ENCODE data around the gene TDRD7.

Gene TDRD7

DNA sequence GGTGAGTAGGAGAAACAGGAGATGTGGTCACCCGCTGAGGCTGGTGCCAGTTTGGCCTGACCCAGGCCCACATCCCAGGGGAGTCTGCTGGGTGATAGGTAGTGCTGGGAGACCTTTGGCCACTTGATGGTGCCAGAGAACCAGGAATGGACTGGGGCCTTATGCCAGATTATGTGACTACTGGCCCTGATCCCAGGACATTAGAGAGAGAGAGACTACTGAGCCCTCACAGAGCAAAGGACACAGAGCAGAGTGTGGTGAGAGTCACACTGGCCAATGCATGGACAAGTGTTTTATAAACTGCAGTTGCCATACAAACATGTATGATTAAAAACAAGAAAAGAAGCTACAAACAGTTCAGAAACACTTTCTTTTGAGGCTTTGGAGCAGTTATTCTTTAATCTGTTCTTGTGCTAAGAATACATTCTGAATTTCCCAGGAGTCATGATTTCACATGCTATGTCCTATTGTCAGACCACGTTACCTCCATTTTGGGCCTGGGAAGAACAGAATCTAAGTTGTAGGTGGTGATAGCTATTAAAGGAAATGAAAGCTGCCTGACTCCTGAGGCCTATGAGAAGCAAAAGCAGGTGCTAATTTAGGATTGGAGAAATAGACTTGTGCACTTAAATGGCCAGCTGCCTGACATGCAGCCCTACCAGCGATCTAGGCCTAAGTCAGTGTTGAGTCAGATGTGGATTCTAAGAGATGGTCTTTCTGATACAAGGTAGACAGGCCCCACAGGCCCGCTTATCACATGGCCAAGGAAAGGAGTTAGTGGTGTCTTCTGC is 57.0 kb downstream of the TDRD7 start:
- no peak overlapping the region for H3K4me2 ChIP-seq (ENCODE audit: low read length)

DNA sequence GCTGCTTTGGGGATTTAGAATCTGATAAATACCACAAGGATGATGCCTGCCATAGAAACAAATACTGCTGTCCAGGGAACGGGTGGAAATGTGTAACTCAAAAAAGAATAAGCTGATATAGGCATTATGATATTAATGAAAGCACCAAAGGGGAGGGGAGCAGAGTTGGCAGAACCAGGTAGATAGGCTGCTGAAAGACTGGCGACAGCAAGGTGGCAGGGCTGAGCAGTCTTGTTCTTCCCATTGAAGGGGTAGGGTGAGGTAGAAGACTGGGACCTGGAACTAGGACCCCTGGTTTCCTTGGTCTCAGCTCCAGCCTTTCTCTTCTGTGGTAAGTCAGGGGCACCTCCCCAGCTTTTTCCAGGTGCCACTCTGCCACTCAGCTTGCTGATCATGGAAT is 58.2 kb downstream of the TDRD7 start:
- no peaks in the 10 kb centered on the region for H3K4me1 ChIP-seq (ENCODE audit: insufficient read depth, low read length, severe bottlenecking)
- H2AFZ ChIP-seq (ENCODE audit: low read length), result no peak overlapping the region
- no peaks in the 10 kb centered on the region for H3K9me3 ChIP-seq (ENCODE audit: low read length)
- H3K9me2 ChIP-seq (ENCODE audit: low read depth, low read length), result no peaks in the 10 kb centered on the region
- no peaks in the 10 kb centered on the region; the same call in 1 of the 2 replicates for H4K20me1 ChIP-seq (ENCODE audit: insufficient read depth, low read length)
- no peak for TF ChIP-seq EZH2 (IDR thresholded peaks at IDR 0.05; ENCODE audit: borderline replicate concordance, low read length)
- TF ChIP-seq, protein P1, sequence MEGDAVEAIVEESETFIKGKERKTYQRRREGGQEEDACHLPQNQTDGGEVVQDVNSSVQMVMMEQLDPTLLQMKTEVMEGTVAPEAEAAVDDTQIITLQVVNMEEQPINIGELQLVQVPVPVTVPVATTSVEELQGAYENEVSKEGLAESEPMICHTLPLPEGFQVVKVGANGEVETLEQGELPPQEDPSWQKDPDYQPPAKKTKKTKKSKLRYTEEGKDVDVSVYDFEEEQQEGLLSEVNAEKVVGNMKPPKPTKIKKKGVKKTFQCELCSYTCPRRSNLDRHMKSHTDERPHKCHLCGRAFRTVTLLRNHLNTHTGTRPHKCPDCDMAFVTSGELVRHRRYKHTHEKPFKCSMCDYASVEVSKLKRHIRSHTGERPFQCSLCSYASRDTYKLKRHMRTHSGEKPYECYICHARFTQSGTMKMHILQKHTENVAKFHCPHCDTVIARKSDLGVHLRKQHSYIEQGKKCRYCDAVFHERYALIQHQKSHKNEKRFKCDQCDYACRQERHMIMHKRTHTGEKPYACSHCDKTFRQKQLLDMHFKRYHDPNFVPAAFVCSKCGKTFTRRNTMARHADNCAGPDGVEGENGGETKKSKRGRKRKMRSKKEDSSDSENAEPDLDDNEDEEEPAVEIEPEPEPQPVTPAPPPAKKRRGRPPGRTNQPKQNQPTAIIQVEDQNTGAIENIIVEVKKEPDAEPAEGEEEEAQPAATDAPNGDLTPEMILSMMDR (IDR thresholded peaks at IDR 0.05; ENCODE audit: low read length), result peak; percentile 50
- H3K27ac ChIP-seq (ENCODE audit: low read depth, low read length, poor library complexity, severe bottlenecking), result no peak overlapping the region
- no peaks in the 10 kb centered on the region for H3K36me3 ChIP-seq (ENCODE audit: insufficient read depth, low read length)
- no peak overlapping the region for H3K4me2 ChIP-seq (ENCODE audit: low read length)
- no peak overlapping the region for H3K4me3 ChIP-seq (ENCODE audit: low read depth, low read length, poor library complexity, severe bottlenecking)
- no peaks in the 10 kb centered on the region for H3K27me3 ChIP-seq (ENCODE audit: insufficient read depth, low read length)
- H3F3A ChIP-seq (ENCODE audit: insufficient read depth, low read length), result no peaks in the 10 kb centered on the region
- no peaks in the 10 kb centered on the region for H3K79me2 ChIP-seq (ENCODE audit: insufficient read depth, low read length)
- no peak overlapping the region for H3K9ac ChIP-seq (ENCODE audit: low read length)

More for the DNA sequence above, 57.0 kb downstream of the TDRD7 start:
- Histone ChIP-seq H3K27me3 (ENCODE audit: insufficient read depth, low read length) (no peaks in the 10 kb centered on the region), H3K9ac (ENCODE audit: low read length) (no peak overlapping the region), H3F3A (ENCODE audit: insufficient read depth, low read length) (no peaks in the 10 kb centered on the region), H3K79me2 (ENCODE audit: insufficient read depth, low read length) (no peaks in the 10 kb centered on the region), H3K9me3 (ENCODE audit: low read length) (no peaks in the 10 kb centered on the region), H3K9me2 (ENCODE audit: low read depth, low read length) (no peaks in the 10 kb centered on the region), H4K20me1 (ENCODE audit: insufficient read depth, low read length) (no peaks in the 10 kb centered on the region; the same call in 1 of the 2 replicates), H2AFZ (ENCODE audit: low read length) (no peak overlapping the region), H3K36me3 (ENCODE audit: insufficient read depth, low read length) (no peaks in the 10 kb centered on the region), H3K4me3 (ENCODE audit: low read depth, low read length, poor library complexity, severe bottlenecking) (no peak overlapping the region), H3K4me1 (ENCODE audit: insufficient read depth, low read length, severe bottlenecking) (no peaks in the 10 kb centered on the region), H3K27ac (ENCODE audit: low read depth, low read length, poor library complexity, severe bottlenecking) (no peak overlapping the region)
- TF ChIP-seq, protein P1 (IDR thresholded peaks at IDR 0.05; ENCODE audit: low read length), result peak; percentile 80
- no peak for TF ChIP-seq EZH2 (IDR thresholded peaks at IDR 0.05; ENCODE audit: borderline replicate concordance, low read length)

DNA sequence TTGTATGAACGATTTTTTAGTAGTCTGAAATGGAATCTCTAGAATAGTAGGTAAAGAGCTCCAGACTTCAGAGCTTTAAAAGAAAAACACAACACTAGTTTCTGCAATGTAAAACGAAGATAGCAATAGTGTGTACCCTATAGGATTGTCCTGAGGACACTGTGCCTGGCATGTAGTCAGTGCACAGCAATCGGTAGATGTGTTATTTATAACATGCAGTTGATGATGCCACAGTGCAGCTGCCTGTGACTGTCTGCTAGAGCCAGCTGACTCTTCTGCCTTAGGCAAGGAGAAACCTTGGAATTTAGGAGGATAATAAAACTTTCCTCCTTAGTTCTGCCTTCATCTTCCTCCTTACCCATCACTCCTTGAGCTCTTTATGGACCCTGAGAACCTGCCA is 61.8 kb downstream of the TDRD7 start:
- no peaks in the 10 kb centered on the region for H3K27me3 ChIP-seq (ENCODE audit: insufficient read depth, low read length)
- no peaks in the 10 kb centered on the region for H3K79me2 ChIP-seq (ENCODE audit: insufficient read depth, low read length)
- no peak overlapping the region for H3K9ac ChIP-seq (ENCODE audit: low read length)
- no peaks in the 10 kb centered on the region; the same call in 1 of the 2 replicates for H4K20me1 ChIP-seq (ENCODE audit: insufficient read depth, low read length)
- H3K4me3 ChIP-seq (ENCODE audit: low read depth, low read length, poor library complexity, severe bottlenecking), result no peak overlapping the region
- no peaks in the 10 kb centered on the region for H3K36me3 ChIP-seq (ENCODE audit: insufficient read depth, low read length)
- H3K4me2 ChIP-seq (ENCODE audit: low read length), result no peak overlapping the region
- no peaks in the 10 kb centered on the region for H3K9me2 ChIP-seq (ENCODE audit: low read depth, low read length)
- no peaks in the 10 kb centered on the region for H3K4me1 ChIP-seq (ENCODE audit: insufficient read depth, low read length, severe bottlenecking)
- no peaks in the 10 kb centered on the region for H3K9me3 ChIP-seq (ENCODE audit: low read length)
- no peaks in the 10 kb centered on the region for H3F3A ChIP-seq (ENCODE audit: insufficient read depth, low read length)
- TF ChIP-seq, protein P1 (IDR thresholded peaks at IDR 0.05; ENCODE audit: low read length), result no peak
- no peak for TF ChIP-seq EZH2 (IDR thresholded peaks at IDR 0.05; ENCODE audit: borderline replicate concordance, low read length)
- H3K27ac ChIP-seq (ENCODE audit: low read depth, low read length, poor library complexity, severe bottlenecking), result no peak overlapping the region
- H2AFZ ChIP-seq (ENCODE audit: low read length), result no peak overlapping the region

All from OCI-LY1 (cell line).